WTC11 (cell line): ENCODE results near the gene SLC23A2. TPM values are rescaled to one million over a fixed set of nuclear protein-coding genes. Genes with fewer than 3 reads are reported as not detected.

Experiments used
- ATAC-seq: fragments of 200-7000 bp; cut with Tn5 transposase; 2 replicates; pipeline ENCODE4 v1.10.0; 2021; ENCODE audit warnings: mild to moderate bottlenecking, moderate library complexity
- CTCF ChIA-PET: fragments of 300-600 bp; sonication (Branson Sonifier 250); formaldehyde crosslinking; loops from one replicate; lab custom pipeline; 2021; ENCODE audit warnings: antibody characterized with exemption; lab: Charles Lee
- POLR2A ChIA-PET: fragments of 350-600 bp; sonication (Branson Sonifier 250); formaldehyde crosslinking; loops from one replicate; lab custom pipeline; 2021; ENCODE audit warnings: antibody characterized with exemption; lab: Charles Lee
- DNase-seq: peaks from one replicate; pipeline ENCODE4 v3.0.0; 2021; ENCODE audit warnings: low spot score
- H3K27ac Mint-ChIP-seq: 2 replicates; pipeline ENCODE4 v1.8.0; 2021; ENCODE audit warnings: mixed read lengths
- H3K27me3 Mint-ChIP-seq: 2 replicates; pipeline ENCODE4 v1.8.0; 2021; ENCODE audit warnings: low read depth, mild to moderate bottlenecking, moderate library complexity, mixed read lengths
- H3K36me3 Mint-ChIP-seq: 2 replicates; pipeline ENCODE4 v1.8.0; 2021; ENCODE audit warnings: mixed read lengths
- H3K4me1 Mint-ChIP-seq: 2 replicates; pipeline ENCODE4 v1.8.0; 2022; ENCODE audit warnings: mixed read lengths
- H3K4me3 Mint-ChIP-seq: 2 replicates; pipeline ENCODE4 v1.8.0; 2021; ENCODE audit warnings: mild to moderate bottlenecking, moderate library complexity, mixed read lengths
- H3K9me3 Mint-ChIP-seq: 2 replicates; pipeline ENCODE4 v1.8.0; 2021; ENCODE audit warnings: mixed read lengths
- CBFB ChIP-seq: sonication (generic); formaldehyde crosslinking; IDR thresholded peaks from 2 replicates; pipeline ENCODE4 v1.8.1; 2022; ENCODE audit warnings: mild to moderate bottlenecking, low read depth, missing genetic modification reagents
- CDX4 ChIP-seq: fragments of 250-450 bp; sonication (Bioruptor Pico); IDR thresholded peaks from 2 replicates; pipeline ENCODE4 v1.9.0; 2021; ENCODE audit warnings: moderate library complexity, mild to moderate bottlenecking, inconsistent platforms, borderline replicate concordance
- FOXP1 ChIP-seq: sonication (generic); formaldehyde crosslinking; IDR thresholded peaks from 2 replicates; pipeline ENCODE4 v1.8.0; 2022; ENCODE audit warnings: missing genetic modification reagents, mild to moderate bottlenecking, moderate library complexity, borderline replicate concordance
- FOXP4 ChIP-seq: sonication (generic); formaldehyde crosslinking; IDR thresholded peaks from 2 replicates; pipeline ENCODE4 v1.8.0; 2022; ENCODE audit warnings: mild to moderate bottlenecking, missing genetic modification reagents
- HMGXB4 ChIP-seq: sonication (generic); formaldehyde crosslinking; IDR thresholded peaks from 2 replicates; pipeline ENCODE4 v1.8.1; 2023; ENCODE audit warnings: mild to moderate bottlenecking, moderate library complexity, missing genetic modification reagents
- IRF2 ChIP-seq: sonication (generic); formaldehyde crosslinking; IDR thresholded peaks from 2 replicates; pipeline ENCODE4 v1.8.0; 2022; ENCODE audit warnings: low read depth, missing genetic modification reagents, borderline replicate concordance
- JAZF1 ChIP-seq: fragments of 250-450 bp; sonication (Bioruptor Pico); IDR thresholded peaks from 2 replicates; pipeline ENCODE4 v1.9.0; 2021; ENCODE audit warnings: moderate library complexity, mild to moderate bottlenecking, inconsistent platforms
- SOX15 ChIP-seq: fragments of 250-450 bp; sonication (Bioruptor Pico); IDR thresholded peaks from 2 replicates; pipeline ENCODE4 v1.9.0; 2021; ENCODE audit warnings: mild to moderate bottlenecking
- ZBTB21 ChIP-seq: sonication (generic); formaldehyde crosslinking; IDR thresholded peaks from 2 replicates; pipeline ENCODE4 v1.8.1; 2023; ENCODE audit warnings: mild to moderate bottlenecking, missing genetic modification reagents, borderline replicate concordance
- ZMAT4 ChIP-seq: fragments of 250-450 bp; sonication (Bioruptor Pico); IDR thresholded peaks from 2 replicates; pipeline ENCODE4 v1.9.0; 2021; ENCODE audit warnings: mild to moderate bottlenecking
- ZNF281 ChIP-seq: sonication (generic); formaldehyde crosslinking; IDR thresholded peaks from 2 replicates; pipeline ENCODE4 v1.8.0; 2023; ENCODE audit warnings: mild to moderate bottlenecking, missing genetic modification reagents
- ZNF512 ChIP-seq: sonication (generic); formaldehyde crosslinking; IDR thresholded peaks from 2 replicates; pipeline ENCODE4 v1.8.1; 2022; ENCODE audit warnings: missing genetic modification reagents, borderline replicate concordance
- ZNF671 ChIP-seq: fragments of 250-450 bp; sonication (Bioruptor Pico); IDR thresholded peaks from 2 replicates; pipeline ENCODE4 v1.8.0; 2021; ENCODE audit warnings: mild to moderate bottlenecking
- total RNA-seq: library from RNA; stranded (reverse); gene quantifications from 3 replicates; pipeline ENCODE4 v1.2.3, GENCODE V29; 2021

SLC23A2 gene
- total RNA-seq, 1 experiment from 2014 or later = 14.5 TPM

GRCh38 chr20:5013682-5014447 lies 12.6 kb upstream of the SLC23A2 start (continued):
- TF ChIP-seq IRF2 (CRISPR knock-in tag) = no peak

- no peak for ATAC-seq
- Mint-ChIP-seq H3K9me3 (no peaks in the 10 kb centered on the region), H3K4me1 (peaks cover 5% of the 10 kb centered on the region), H3K4me3 (no peak overlapping the region), H3K27ac (no peak overlapping the region), H3K36me3 (no peaks in the 10 kb centered on the region), H3K27me3 (peaks cover 2% of the 10 kb centered on the region)
- TF ChIP-seq ZMAT4 (CRISPR knock-in tag) = no peak
- TF ChIP-seq FOXP1 (CRISPR knock-in tag) = no peak
- no peak for TF ChIP-seq ZNF512 (CRISPR knock-in tag)
- no peak for TF ChIP-seq ZNF671
- no peak for TF ChIP-seq JAZF1 (CRISPR knock-in tag)
- no peak for TF ChIP-seq FOXP4 (CRISPR knock-in tag)
- TF ChIP-seq SOX15 (CRISPR knock-in tag) = no peak
- TF ChIP-seq CBFB (CRISPR knock-in tag) = no peak
- no peak for TF ChIP-seq HMGXB4 (CRISPR knock-in tag)
- TF ChIP-seq ZNF281 (CRISPR knock-in tag) = no peak
- TF ChIP-seq CDX4 = no peak
- TF ChIP-seq ZBTB21 (CRISPR knock-in tag) = no peak
- ChIA-PET POLR2A (interaction anchor here (0.7 kb wide), 1 partner anchor 190 kb away, joined by 3 read pairs; no protein-coding TSS in a partner anchor), CTCF (no interaction called here)
- DNase-seq = no peak
These were observed 7.4 kb upstream of the SLC23A2 start for GRCh38 chr20:5008759-5009158.
